HG02588 (cell line): ENCODE data around the gene C8G.

Source experiments
- ATAC-seq: cut with Tn5 transposase; IDR thresholded peaks from one replicate; pipeline ENCODE4 v1.9.1; 2021; ENCODE audit warnings: mild to moderate bottlenecking, moderate library complexity; ENCODE audit not compliant: unreplicated experiment

The C8G gene

DNA sequence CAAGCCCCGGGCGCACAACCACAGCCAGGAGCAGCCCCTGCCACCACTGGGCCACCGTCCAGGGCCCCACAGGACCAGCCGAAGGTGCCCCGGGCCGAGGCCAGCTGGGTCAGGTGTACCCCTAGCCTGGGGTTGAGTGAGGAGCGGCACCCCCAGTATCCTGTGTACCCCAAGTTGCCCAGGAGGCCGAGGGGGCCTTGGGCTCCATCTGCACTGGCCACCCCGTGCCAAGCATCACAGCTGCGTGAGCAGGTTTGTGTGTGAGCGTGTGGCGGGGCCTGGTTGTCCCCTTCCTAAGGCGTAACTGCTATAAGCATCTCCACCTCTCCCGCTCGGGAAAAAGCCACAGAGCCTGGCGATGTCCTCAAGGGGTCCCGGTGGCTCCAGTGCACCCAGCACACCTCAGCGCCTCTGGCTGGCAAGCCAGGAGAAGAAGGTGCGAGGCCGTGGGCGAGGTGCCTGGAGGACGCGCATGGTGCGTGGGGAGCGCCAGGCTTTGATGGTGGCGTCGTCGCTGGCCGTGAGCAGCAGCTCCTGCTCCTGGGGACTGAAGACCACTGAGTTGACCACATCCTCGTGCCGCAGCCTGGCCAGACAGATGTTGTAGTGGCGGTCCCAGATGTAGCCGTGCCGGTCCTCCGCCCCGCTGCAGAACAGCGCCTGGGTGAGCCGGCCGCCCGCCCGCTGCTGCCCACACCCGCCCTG, 4.4 kb upstream of the C8G start:
- ATAC-seq: no peak

DNA sequence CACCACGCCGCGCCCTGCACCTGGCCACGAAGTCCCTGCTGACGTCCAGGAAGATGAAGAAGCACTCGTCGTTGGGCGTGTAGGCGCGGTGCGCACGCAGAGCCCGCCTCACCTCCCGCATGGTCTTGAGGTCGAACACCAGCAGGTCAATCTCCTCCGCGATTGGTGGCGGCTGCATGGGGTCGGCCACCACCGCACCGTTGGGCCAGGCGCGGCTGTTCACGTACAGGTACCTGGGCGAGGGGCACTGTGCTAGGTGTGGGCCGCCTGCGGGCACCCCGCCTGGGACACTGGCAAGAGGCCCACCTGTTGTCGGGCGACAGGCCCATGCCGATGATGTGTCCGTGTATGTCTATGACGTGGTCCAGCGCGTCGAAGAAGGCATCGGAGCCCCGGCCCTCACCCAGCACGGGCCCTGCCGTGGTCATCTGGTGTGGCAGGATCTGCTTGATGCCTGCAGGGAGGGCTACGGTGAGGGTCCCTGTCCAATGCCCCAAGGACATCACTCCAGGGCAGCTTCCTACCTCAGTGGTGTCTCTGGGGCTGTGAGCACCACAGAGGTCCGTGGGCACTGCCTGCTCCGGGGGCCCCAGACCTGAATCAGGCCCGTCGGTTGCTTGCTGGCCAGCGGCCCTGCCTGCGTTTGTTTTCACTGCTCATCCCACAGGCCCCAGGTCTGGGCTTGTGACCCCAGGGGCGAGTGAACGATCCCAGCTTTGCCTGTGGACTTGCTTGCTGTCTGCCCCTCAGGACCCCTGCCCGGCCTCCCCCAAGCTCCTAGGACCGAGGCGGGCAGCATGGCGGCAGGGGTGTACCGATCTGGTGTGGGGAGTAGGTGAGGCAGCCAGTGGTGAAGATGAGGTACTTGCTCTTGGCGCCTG, 3.6 kb upstream of the C8G start:
- no peak for ATAC-seq

DNA sequence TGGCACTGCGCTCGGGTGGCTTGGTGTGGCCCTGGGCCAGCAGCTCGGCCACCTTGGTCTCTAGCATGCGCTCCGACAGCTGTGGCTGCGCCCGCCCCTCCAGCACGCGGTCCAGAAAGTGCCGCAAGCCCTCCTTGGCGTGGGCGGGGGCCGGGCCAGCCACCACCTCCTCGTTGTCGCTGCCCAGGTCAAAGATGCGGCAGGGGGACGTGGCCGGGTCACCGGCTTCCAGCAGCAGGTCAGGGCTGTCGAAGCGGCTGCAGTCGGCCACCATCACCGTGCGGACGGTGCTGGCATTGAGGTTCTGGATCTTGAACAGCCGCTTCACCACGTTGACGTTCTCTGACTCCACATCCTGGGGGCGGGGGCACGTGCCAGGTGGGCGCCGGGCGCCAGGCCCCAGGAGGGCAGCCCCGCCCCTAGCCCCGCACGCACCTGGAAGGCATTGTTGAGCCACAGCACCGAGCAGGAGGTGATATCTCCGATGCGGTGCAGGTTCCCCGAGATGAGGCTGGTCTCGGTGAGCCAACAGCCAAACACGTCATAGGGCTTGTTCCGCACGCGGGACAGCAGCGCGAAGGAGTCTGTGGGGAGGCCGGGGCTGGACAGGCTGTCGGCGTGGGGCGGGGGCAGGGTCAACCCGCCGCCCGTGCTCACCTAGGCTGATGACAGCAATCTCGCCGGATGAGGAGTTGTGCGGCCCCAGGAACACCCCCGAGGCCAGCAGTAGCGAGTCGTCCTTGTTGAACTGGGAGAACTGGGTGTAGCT, 2.7 kb upstream of the C8G start:
- no peak for ATAC-seq

DNA sequence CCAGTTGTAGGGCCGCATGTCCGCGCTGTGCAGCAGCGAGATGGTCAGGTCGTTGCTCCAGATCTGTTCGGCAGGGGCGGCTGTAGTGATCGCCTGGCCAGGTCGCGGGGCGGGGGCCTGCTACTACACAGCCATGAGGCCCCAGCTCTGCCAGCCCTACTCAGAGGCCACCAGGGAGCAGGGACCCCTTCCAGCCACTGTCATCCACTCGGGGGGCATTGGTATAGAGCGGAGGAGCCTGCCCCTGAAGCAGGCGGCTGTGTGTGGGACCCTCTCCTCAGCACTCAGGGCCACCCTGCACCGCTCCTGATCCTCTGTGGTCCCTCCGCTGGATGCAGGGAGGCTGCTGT, 2.2 kb upstream of the C8G start:
- ATAC-seq: no peak

DNA sequence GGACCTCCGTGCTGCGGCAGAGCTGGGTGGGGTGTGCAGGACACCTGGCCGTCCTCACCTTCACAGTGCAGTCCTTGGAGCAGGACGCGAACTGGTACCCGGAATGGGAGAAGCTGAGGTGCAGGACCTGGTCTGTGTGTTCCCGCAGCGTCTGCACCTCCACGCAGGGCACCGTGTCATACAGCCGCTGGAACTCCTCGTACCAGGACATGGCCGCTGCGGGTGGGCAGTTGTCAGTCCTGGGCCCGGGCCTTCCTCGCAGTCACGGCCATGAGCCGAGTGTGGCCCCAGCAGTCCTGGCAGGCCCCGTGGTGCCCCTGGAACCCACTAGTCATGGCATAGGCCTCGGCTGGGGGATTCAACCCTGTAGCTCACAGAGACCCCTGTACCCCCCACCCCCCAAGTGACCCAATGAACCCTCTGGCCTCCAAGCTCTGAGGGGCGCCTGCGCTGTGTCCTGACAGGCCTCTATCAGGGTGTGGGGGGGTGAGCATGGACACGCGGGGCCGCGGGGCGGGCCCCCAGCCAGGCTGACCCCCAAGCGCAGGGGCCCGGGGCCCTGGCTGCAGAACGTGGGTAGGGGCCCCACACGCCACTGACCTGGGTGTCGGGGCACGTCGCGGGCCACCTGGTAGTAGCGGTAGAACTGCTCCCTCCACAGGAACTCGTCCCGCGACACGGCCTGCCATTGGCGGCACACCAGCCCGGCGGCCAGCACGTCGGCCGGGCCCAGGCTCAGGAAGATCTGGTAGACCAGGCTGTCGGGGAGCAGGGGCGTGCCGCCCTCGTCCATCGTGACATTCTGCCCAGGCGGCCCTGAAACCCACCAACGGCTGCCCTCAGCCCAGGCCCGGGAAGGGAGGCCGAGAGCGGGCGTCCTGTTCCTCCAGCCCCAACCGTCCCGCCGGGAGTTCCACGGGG, 1.5 kb upstream of the C8G start:
- peak; percentile 6 for ATAC-seq

DNA sequence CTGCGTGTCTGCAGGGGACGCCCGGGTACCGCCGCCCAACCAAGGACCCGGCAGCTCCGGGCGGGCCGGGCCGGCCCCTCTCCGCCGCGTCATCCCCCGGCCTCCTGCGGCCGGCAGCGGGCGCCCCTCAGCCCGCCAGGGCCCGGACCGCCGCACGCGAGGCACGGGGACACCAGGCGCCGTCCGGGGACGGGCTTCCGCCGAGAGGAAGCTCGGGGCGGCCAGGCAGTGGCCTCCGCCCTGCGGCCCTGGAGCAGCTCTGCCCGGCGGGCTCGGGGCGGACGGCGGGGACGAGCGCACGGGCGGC, 878 bp upstream of the C8G start:
- peak; percentile 24 for ATAC-seq

DNA sequence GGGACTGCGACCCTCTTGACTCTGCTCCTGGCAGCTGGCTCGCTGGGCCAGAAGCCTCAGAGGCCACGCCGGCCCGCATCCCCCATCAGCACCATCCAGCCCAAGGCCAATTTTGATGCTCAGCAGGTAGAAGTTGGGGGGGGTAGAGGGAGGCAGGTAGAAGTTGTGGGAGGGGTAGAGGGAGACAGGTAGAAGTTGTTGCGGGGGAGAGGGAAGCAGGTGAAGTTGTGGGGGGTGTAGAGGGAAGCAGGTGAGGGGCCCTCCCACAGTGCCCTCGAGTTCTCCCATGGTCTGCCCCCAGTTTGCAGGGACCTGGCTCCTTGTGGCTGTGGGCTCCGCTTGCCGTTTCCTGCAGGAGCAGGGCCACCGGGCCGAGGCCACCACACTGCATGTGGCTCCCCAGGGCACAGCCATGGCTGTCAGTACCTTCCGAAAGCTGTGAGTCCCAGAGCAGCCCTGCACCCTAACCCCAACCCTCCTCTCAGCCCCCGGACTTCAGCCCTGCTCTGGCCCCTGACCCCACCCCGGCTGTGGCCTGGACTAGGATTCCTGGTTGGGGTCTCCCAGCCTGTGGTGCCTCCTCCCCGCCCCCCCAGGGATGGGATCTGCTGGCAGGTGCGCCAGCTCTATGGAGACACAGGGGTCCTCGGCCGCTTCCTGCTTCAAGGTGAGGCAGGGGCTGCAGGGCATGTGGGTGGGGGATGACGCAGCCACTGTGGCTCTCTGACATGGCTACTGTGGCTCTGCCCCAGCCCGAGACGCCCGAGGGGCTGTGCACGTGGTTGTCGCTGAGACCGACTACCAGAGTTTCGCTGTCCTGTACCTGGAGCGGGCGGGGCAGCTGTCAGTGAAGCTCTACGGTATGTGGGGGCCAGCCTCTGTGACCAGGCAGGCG, 537 bp downstream of the C8G start:
- ATAC-seq: no peak

DNA sequence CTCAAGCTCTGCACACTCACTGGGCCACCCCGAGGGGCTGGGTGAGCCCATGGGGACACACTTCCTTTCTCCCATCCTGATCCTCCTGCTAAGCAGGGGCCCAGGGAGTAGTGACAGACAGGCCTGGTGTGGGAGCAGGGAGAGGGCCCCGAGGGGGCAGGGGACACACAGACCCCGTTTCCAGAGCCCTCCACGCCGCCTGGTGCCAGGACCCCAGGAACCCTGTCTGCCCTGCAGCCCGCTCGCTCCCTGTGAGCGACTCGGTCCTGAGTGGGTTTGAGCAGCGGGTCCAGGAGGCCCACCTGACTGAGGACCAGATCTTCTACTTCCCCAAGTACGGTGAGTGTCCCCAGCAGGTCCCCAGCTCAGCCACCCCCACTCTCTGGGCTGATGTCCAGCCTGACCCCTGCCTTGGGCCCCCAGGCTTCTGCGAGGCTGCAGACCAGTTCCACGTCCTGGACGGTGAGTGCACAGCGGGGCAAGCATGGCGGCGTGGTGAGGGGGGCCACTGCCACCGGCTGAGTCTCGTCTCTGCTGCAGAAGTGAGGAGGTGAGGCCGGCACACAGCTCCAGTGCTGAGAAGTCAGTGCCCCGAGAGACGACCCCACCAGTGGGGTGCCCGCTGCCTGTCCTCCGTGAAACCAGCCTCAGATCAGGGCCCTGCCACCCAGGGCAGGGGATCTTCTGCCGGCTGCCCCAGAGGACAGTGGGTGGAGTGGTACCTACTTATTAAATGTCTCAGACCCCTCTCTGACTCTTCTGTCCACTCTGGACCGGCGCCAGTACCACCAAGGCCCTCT, 1.4 kb downstream of the C8G start:
- no peak for ATAC-seq

DNA sequence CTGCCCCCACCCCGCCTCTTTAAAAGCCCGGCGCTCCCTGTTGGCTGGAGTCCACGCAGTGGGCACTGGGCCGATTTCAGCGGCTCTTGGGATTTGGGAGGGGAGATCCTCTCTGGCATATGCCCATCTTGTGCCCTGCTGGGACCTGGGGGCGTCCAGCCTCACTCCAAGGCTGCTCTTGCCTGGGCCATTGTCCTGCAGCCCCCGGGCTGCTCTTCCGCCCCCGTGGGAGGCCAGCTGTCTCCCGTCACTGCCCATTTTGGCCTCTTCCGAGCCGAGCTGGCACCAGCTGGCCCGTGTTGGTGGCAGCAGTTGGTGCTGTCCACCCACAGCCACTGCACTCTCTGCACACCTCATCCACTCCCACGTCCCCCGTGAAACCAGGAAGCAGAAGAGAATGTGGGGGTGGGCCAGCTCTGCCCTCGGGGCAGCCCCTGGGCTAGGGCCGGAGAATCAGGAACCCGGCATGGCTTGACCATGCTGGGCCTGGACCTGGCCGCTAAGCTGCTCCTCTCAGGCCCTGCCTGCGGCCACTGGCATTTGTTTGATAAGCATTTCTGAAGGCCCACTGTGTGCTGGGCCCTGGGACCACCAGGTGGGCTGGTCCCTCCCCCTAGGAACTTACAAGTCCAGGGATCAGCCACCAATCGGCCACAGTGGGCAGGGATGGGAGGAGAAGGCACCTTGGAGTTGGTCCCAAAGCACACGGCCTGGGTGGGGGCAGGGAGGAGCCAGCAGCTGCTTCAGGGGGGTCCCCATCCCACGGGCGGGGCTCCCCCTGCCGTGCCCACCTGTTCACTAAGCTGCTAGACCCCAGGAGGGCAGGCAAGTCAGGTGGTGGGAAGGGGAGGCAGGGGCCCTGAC, 2.2 kb downstream of the C8G start:
- no peak for ATAC-seq

DNA sequence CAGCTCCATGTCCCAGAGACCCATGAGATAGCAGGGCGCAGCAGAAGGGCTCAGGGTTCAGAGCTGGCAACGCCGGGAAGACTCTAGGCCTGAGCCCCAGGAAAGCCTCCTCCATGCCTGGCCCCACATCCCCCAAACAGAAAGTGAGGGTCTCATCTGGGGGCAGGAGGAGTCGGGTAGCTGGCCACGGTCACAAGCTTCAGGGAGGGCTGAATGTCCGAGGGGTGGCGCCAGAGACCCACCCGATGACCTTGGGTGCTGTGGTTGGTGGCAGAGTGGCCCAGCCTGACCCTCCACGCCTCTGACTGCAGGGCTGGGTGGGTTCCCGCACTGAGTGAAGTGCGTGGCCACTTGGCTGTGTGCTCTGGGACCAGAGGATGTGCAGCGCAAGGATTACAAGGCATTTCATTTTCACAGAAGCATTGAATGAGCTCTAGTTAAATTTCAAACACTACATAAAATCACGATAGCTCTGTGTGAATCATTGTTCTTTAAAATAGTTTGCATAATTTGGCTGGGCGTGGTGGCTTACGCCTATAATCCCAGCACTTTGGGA, 3.0 kb downstream of the C8G start:
- no peak for ATAC-seq

DNA sequence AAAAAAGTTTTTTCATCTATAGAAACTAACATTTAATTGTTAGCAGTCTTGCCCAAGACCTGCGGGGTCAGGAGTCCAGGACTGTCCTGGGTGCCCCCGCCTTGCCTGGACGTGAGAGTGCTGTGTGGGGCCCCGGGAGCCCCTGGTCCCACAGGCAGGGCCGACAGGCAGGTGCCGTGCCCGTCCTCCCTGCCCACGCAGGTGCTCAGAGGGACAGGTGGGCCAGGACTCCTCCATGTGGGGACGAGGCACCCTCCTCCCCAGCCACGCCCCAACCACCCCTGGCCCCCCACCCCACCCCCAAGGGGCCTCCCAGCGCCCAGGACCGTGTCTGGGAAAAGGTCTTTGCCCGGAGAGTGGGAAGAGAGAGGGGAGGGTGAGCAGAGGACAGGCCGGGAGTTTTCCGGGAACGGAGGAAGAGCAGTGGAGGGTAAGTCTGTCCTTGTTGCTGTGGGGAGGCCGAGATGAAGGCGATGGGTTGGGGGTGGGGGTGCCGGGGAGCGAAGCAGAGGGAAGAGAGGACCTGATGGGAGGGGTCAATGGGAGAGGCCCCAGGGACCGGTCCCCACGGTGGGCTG, 4.3 kb downstream of the C8G start:
- no peak for ATAC-seq

DNA sequence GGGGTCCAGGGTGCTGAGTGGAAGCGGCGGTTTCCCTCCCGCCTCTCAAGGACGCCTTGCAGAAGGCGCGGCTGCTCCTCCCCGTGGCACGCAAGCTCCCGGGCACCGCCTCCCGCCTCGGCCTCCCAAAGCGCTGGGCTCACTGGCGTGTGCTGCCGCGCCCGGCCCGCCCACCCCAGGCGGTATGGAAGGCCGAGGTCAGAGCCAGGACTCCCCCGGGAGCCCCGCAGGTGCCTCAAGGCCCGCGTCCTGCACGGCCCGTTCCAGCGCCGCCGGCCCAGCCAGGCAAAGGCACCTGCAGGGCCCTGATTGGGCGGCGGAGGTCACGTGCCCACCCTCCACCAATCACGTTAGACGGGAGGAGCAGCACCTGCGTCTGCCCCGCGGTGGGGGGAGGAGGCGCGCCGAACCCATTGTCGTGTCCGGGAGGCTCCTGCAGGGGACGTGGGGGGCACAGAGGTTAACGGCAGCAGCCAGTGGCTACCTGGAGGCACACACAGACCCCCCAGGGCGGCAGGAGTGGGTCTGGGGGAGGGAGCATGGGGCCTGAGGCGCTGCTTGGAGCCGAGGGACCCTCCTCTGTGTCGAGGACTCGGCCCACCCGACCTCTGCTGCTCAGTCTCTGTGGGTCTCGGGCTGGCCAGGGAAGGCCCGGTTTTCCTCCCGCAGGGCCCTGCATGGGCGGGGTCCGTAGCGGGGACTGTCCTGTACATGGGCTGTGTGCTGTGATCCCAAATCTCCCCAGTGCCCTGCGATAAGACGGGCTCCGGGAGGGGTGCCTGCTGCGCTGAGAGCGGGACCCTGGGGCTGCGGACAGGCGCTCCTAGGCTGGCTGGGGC, 5.0 kb downstream of the C8G start:
- ATAC-seq: peak; percentile 65

DNA sequence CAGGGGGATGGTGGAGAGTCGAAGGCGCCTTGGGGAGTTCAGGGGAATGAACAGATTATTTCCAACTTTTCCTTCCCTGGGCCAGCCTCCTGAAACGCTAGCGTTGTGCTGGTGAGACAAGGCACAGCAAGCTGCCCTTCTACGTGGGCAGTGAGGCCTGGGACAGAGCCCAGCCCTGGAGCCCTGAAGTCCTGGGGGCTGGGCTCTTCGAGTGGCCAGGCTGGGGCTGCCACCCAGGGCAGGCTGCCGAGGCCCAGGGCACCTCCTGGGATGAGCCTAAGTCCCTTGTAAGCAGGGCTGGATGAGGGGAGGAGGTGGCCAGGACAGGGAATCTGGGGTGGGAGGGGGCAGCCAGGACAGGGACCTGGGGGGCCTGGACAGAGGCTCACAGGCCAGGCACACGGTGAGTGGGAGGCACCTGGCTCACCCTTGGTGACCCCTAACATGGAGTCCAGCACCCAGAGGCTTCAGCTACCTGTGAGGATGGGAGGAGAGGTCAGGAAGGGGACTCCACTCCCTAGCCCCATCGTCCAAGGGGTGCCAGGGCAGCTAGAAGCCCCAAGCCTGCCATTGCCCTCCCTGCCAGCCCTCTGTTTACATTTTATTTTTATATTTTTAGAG, 5.7 kb downstream of the C8G start:
- ATAC-seq: no peak

DNA sequence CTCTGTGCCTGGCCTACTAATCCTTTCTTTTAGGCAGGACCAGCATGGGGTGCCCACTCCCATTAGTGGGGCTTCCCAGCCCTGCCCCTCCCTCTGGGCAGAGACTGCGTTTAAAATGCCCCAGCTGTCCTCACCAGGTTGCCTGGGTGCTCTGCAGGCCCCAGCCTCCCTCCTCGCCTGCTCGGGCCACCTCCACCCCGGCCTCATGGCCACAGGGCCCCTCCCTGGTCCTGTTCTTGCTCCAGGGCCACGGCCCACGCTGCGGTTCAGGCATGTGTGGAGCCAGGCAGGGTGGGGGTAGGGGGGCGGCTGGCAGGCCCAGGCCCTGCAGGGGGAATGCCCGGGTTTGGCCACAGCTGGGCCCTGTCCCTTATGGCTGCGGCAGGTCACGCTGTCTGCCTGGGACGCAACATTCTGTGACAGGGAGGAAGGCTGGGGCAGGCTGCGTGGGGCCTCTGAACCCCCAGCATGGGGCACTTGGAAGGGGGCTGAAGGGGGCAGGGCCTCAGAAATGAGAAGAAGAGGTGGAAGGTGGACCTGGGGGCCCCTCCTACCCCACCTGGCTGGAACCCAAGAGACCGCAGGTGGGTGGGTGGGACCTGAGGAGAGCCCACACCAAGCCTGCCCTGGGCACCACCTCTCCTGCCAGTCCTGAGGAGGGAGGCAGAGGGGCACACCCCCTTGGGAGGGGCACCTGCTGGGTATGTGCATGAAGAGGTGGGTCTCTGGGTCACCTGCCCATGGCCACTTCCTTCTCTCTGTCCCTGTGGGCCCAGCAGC, 6.7 kb downstream of the C8G start, which contains the start of gene LCN12:
TSS of gene LCN12 (plus strand) at position 733 of the 780 bp plus-strand sequence. CDS start 55 bp downstream, outside the sequence.
- ATAC-seq: no peak

DNA sequence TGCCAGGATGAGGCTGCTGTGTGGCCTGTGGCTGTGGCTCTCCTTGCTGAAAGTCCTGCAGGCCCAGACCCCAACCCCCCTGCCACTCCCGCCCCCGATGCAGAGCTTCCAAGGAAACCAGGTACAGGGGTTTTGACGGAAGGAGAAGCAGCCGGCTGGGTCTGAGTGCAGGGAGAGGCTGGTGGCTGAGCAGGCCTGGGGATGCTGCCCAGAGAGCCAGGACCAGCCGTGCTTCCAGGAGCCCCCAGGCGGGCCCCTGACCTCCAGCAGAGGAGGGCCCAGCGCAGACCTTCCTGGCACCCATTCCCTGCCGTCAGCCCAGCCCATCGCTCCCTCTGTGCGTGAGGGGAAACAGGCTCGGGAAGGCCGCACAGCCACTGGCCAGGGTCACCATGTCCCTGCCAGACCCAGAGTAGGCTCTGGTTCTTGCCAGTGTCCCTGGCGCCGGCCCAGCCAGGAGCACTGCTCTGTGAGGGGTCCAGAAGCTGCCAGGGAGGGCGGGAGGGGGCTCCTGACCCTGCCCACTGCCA, 7.3 kb downstream of the C8G start:
- ATAC-seq: no peak
